PC-3 (cell line): ENCODE data around the gene LRRTM4.

Source experiments
- CTCF ChIP-seq: fragments of 300-600 bp; sonication (generic); conservative IDR thresholded peaks from 2 replicates; pipeline ENCODE4 v1.5.1; 2017; ENCODE audit warnings: antibody characterized with exemption, low read depth, mild to moderate bottlenecking, low read length
- EZH2phosphoT487 ChIP-seq: fragments of 300-600 bp; sonication (generic); IDR thresholded peaks from 2 replicates; pipeline ENCODE4 v1.6.1; 2018; ENCODE audit warnings: mild to moderate bottlenecking, antibody characterized with exemption, low read length, borderline replicate concordance

DNA sequence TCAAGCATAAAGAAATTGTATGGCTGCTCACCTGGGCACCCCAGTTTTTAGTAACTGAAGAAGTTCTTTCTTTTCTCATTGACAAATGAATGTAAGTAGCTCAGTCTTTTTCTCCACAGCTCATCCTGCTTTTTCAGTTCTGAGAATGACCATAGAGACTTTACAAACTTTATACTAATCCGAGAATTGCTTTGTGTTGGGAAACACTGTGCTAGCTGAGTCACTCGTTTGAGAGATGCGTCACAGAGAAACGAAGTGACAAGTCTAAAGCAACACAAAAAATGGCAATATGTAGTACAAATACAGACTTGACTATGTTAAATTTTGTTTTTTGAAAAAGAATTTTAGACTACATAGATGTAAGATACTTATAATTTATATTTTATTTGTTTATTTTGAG, 9.0 kb downstream of the LRRTM4 start:
- no peak for TF ChIP-seq CTCF
- no peak for TF ChIP-seq EZH2phosphoT487
